GM18511 (cell line): Measurements from ENCODE around the gene HIVEP2.

Source experiments
- ATAC-seq: cut with Tn5 transposase; IDR thresholded peaks from one replicate; pipeline ENCODE4 v1.9.1; 2021; ENCODE audit warnings: mild to moderate bottlenecking, moderate library complexity; ENCODE audit not compliant: unreplicated experiment

Gene HIVEP2

GRCh38 chr6:142868917-142869316 is 76.1 kb downstream of the HIVEP2 start:
- no peak for ATAC-seq

- peak; percentile 59 for ATAC-seq
Observed at GRCh38 chr6:142867988-142868812, 76.8 kb downstream of the HIVEP2 start.

- no peak for ATAC-seq
Observed at GRCh38 chr6:142867355-142867801, 77.6 kb downstream of the HIVEP2 start.

DNA sequence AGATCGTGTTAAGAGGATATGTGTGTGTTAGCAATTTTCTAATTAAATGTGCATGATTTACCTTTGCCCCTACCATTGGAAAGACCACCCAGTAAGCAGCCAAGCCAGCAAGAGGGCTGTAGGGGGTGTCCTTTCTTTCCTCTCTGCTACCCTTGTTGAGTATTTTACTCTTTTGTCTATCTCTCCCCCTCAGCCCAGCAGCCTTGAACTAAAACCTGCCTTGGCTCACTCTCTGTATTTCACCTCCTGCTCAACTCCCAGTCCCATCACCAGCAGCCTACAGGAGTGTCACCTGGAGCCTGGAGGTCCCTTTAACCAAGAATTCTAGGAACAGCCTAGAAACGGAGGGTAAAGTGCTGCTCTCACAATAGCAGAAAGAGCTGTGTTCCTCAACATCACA is 81.0 kb downstream of the HIVEP2 start:
- ATAC-seq = no peak

DNA sequence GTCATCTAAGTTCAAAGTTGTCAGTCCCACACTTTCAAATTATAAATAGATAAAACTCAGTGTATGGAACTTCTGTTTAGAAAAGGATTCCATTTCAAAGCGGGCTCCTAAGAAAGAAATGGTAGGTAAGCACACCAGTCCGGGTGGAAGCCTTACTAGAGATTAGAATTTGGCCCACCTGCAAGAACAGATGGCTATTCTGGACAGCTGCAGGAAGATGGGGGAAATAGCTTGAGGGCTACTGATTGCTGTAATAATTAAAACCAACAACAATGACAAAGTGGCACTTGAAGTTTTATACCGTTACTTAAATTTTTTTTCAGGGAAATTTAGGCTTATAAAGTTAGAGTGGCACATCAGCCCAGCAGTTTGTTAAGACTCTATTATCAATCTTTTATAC is 83.3 kb downstream of the HIVEP2 start:
- ATAC-seq = no peak

DNA sequence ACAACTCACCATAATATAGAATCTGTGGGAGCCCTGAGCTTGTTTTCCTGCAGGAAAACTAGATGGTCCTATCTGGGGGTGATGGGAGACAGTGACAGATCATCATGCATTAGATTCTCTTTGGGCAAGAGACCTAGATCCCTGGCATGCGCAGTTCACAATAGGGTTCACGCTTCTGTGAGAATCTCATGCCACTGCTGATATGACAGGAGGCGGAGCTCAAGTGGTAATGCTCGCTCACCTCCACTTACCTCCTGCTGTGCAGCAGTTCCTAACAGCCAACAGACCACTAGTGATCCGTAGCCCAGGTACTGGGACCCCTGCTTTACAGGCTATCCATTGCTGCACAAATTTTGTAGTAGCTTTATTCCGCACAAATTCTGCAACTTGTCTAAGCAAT is 84.5 kb downstream of the HIVEP2 start:
- ATAC-seq = no peak

DNA sequence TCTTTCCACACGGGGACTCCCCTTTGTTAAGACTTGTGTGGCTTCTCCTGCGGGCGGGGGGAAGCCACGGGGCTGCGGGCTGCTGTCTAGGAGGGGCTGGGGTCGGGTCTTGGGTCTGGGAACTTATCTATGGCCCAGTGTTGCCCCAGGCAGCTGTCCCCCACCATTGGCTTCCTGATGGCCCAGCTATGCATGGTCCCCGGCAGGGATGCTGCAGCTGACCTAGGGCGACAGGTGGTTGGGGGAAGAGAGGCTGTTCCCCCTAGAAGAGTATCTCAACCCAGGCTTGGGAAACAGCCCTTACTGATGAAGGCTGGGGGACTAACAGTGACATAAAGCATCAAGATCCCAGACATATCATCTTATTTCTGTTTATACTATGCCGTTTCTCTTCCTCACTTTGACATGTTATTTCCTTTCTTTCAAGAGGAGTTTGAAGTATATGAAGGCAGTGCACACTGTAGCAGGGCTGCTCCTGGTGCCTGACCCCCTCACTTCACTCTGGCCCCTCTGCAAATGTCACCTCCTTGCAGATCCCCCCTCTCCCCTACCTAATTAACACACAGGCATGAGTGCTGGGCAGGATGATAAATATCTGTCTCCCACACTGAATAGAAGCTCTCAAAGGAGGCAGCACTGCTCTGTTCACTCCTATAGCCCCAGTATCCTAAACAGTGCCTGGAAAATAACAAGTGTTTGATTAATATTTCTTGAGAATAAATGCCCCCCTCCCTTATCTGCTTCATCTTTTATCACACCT is 87.0 kb downstream of the HIVEP2 start:
- peak; percentile 17 for ATAC-seq

DNA sequence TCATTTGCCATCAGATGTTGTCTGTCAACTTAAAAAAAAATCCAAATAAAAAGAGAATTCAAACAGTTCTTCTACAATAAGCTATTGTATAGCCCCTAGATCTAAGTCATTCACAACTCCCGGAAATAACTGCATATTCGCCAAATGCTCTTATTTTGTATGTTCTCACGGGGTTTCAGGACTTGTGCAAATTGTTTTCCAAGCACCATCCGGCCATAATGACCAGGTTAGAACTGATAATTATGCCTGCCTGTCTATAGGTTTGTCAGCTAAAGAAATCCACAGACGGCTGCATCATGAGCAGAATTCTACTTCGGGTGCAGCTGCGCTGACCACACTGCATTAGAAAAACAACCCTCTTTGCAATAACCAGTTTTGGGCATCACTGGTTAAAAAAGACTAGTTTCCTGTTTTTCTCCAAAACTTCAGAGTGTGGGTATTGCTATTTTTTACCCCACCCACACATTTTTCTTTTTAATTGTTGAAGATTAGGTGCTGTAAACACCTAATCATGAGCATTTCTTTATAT is 87.7 kb downstream of the HIVEP2 start:
- peak; percentile 53 for ATAC-seq

DNA sequence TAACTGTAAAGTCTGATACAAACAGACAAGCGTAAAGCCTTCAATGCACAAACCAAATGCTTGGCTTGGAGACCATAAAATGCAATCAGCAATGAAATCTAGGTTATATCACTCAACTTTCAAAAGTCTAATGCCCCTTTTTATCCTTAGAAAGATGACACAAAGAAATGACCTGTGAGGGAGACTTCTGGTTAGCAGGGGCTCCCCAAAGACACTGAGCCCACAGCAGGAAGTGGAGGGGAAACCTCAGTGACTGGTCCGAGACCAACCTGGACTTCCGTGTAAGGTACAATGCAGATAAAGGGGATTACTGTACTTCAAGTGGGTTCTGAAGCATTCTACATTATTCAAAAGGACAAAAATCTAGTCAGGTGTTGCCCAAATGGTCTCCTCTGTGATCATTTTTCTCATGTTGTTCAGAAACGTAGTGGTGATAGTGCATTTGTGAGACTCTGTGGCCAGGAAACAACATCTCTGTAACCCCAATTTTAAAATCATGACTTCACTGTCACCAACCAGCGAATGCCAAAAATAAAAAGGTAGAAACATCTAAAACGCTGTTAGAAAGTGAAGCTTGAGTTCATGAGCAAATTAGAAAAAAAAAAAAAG is 88.2 kb downstream of the HIVEP2 start:
- ATAC-seq = peak; percentile 73

DNA sequence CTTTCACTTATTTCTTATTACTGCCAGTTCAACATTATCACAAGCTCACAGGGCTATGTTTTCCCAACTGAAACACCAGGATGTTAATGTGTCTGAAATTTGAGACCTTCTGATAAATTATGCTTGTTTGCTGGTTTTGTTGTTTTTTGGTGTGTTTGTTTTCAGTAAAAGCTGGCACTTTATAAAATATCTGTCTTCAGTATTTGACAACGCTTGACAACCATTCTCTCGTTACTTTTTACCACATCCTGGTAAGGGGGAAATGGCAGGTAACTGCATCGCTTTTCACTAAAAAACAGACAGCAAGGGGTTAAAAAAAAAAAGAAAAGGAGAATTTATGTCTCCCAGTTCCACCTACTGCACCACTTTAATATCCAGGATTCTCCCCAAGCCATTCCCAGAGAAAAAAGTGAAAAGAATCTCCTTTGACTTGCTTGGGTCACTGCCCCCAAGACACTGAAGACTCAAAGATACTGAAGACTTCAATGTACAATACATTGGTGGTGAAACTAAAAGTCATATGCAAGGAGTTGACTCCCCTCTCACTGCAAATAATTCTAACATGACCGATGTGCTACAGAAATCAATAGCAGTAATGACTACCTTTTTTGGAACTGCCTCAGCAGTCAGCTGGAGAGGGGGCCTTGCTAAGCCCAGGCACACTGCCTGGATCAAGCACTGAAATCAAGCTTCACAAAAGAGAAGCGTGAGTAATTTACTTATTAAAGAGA is 88.9 kb downstream of the HIVEP2 start:
- ATAC-seq = peak; percentile 40

- no peak for ATAC-seq
Observed at GRCh38 chr6:142854589-142855488, 90.1 kb downstream of the HIVEP2 start.

DNA sequence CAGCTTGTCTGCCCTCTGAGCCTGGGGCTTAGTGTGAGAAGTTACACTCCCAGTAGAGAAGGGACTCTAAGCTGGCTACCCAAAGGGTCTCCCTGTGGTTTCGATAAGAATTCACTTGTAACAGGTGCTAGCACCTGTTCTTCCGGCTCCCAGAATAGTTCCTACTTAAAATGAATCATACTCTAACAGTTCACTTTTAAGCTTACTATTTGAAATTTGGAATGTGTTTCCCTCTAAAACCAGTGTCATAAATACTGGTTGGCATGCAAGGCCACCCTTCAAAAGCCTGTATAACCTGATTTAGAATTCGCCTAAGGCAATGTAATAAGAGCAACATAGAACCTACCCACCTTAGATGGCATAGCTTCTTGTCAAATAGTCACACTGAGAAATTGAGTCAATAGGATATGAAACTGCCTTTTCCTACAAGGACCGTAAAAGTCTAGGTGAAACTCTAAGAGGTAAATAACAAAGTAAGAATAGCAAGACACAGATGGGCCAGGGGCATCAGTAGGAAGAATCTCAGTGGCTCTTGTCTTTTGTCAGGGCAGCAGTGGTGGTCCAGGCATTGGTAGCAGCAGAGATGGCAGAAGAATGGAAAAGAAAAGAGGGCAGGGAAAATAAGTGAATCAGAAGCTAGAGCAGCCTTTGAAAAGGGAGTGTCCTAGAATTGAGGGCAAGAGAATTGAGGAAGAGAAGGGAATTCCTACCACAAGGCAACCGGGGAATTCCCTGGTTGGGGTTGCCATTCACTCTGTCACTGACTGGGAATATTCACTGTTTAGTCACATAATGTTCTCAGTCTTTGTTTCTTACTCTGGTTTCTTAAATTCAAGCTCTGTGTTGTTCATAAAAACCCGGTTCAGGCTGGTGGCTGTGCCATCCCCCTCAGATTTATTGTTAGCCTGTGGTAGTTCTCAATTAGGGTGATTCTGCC is 91.5 kb downstream of the HIVEP2 start:
- no peak for ATAC-seq

GRCh38 chr6:142851601-142852000 is 93.4 kb downstream of the HIVEP2 start:
- no peak for ATAC-seq

DNA sequence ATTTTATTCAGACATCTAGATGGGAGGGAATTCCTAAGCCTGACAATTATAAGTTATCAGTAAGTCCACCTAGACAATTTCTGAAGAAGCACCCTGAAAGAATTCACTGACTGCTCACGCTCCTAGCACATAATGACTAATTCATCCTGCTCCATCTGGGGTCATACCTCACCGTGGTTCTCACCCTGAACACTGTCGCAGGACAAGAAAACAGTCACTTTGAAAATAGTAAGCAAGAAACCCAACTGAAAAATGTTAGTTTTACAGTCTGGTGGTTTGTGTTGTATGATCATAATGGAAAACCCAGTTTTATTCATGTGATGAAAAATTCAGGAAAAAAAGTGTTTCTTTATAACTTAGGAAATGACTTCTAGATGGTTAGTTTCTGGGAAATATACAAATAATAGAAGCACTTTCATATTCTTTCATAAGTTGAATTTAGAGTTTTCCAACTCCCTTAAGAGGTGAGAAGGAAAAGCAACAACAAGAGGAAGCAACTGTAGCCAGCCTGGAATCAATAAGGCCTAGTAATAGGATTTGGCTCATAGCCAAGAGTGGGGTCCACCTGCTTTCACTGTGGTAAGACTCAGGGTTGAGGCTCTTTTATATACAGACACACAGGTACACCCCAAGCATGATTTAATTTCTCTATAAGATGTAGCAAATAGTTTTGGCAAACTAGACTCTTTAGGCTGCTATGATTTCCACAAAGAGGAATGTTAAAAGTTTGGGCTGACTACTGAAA is 94.1 kb downstream of the HIVEP2 start:
- ATAC-seq = peak; percentile 64

DNA sequence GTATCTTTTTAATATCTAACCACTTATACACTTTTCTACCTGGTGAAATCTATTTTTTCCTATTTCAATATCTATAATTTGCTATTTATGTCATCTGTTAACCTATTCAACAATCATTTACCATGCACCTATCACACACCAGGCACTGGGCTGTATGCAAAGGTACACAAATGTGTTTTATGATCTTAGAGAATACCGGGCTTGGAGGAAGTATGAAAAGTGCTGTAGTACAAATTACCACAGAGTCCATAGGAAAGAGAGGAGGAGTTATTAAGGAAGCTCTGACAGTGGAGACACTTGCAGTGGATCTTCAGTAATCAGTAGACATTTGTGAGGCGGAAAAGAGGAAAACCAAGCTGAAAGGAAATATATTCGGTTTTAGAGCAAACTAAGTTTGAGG is 96.0 kb downstream of the HIVEP2 start:
- no peak for ATAC-seq

- ATAC-seq = no peak
Observed at GRCh38 chr6:142848156-142848555, 96.8 kb downstream of the HIVEP2 start.

DNA sequence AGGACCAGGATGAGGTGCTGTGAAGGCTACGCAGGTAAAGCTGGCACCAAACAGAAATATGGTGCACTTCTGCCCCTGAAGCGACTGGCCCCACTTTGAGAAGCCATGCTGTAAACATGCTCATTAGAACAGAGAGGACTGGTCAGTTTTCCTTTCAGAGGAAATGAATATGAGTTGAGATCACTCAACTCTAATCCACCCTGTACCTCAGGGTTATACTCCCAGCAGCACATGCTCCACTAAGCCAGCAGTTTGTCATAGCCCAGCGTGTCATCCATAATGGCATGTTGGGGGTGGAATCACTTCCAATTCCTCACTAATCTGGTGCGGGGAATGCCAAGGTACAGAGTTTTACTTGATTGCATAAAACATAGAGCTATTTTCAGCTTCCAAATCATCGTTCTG is 98.1 kb downstream of the HIVEP2 start:
- no peak for ATAC-seq

DNA sequence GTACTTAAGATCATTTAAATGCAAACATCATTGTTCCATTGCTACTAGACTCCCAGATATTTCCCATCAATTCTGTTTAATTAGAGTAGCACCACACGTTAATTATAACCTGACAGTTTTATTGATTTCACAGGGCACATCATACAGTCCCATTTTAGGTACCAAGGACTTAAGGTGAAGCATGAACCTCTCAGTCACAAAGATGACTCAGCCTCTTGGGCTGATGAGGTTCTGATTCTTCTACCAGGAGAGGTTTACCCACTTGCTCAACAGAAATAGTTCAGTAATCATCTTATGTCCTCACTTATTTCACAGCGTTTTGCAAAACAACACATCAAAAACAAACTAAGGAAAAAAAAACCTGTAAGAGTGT is 98.5 kb downstream of the HIVEP2 start:
- no peak for ATAC-seq
